OCI-M2 (cell line): ENCODE measurements around the gene CNTROB.
A peak's percentile ranks its signal among the peaks of the same experiment; 100 is the strongest.

ENCODE experiments used
- DNase-seq: peaks from one replicate; lab custom pipeline; 2025; ENCODE audit not compliant: unreplicated experiment; lab: John Stamatoyannopoulos, UW

Gene CNTROB

GRCh38 chr17:7909089-7909488, 22.9 kb upstream of the CNTROB start:
- DNase-seq: no peak

- DNase-seq: no peak
Measured at GRCh38 chr17:7910281-7910680, 21.7 kb upstream of the CNTROB start.

- DNase-seq: no peak
Measured at GRCh38 chr17:7910711-7911110, 21.3 kb upstream of the CNTROB start.

- DNase-seq: no peak
Measured at GRCh38 chr17:7911116-7911515, 20.9 kb upstream of the CNTROB start.

GRCh38 chr17:7912927-7913524, 19.0 kb upstream of the CNTROB start:
- no peak for DNase-seq

GRCh38 chr17:7915179-7915610, 16.8 kb upstream of the CNTROB start:
- no peak for DNase-seq

- peak; percentile 50 for DNase-seq
Measured at GRCh38 chr17:7915611-7916384, 16.2 kb upstream of the CNTROB start, which contains the start of gene RNF227. Gene RNF227 (minus strand): TSS chr17:7916289. CDS start chr17:7916195, 94 bp downstream.

GRCh38 chr17:7916385-7916682, 15.7 kb upstream of the CNTROB start:
- no peak for DNase-seq

GRCh38 chr17:7916808-7917207, 15.2 kb upstream of the CNTROB start:
- no peak for DNase-seq

GRCh38 chr17:7922269-7922844, 9.6 kb upstream of the CNTROB start:
- no peak for DNase-seq

- no peak for DNase-seq
Measured at GRCh38 chr17:7922845-7923628, 9.0 kb upstream of the CNTROB start.

- DNase-seq: no peak
Measured at GRCh38 chr17:7927596-7927995, 4.4 kb upstream of the CNTROB start.

- no peak for DNase-seq
Measured at GRCh38 chr17:7929158-7930023, 2.6 kb upstream of the CNTROB start, which contains the start of gene KCNAB3. Gene KCNAB3 (minus strand): TSS chr17:7929856. CDS start chr17:7929435, 421 bp downstream.

GRCh38 chr17:7930841-7931631, 970 bp upstream of the CNTROB start:
- DNase-seq: no peak

GRCh38 chr17:7932483-7932891, 481 bp downstream of the CNTROB start:
- no peak for DNase-seq

- no peak for DNase-seq
Measured at GRCh38 chr17:7932949-7933348, 943 bp downstream of the CNTROB start.

- no peak for DNase-seq
Measured at GRCh38 chr17:7935859-7936258, 3.9 kb downstream of the CNTROB start.

- no peak for DNase-seq
Measured at GRCh38 chr17:7940034-7940433, 8.0 kb downstream of the CNTROB start.

- DNase-seq: no peak
Measured at GRCh38 chr17:7940743-7941142, 8.7 kb downstream of the CNTROB start.

- DNase-seq: no peak
Measured at GRCh38 chr17:7943291-7943690, 11.3 kb downstream of the CNTROB start.
